Stimulated activated memory B cell treated with anti-CD40 and anti-IgM and Interleukin-4, amounts not matched to agents 10 μg/mL and 1 μg/mL and 100 μg/mL, for 72 hours (primary cell): ENCODE results near the gene NKAIN2.
"Not testable (repeated sequence)": the region's sequence is repeated elsewhere in the genome, so short reads cannot be mapped to it uniquely, and the experiment has no call there.

Source experiments
- ATAC-seq: fragments of 150-1000 bp; cut with Tn5 transposase; 2 replicates; pipeline ENCODE4 v1.10.0; 2021
- H3K27ac Mint-ChIP-seq: one replicate; pipeline ENCODE4 v1.8.0; 2022; ENCODE audit warnings: mild to moderate bottlenecking, mixed read lengths
- H3K27me3 Mint-ChIP-seq: one replicate; pipeline ENCODE4 v1.8.0; 2022; ENCODE audit warnings: mixed read lengths
- H3K36me3 Mint-ChIP-seq: one replicate; pipeline ENCODE4 v1.8.0; 2022; ENCODE audit warnings: mixed read lengths
- H3K4me1 Mint-ChIP-seq: one replicate; pipeline ENCODE4 v1.8.0; 2022; ENCODE audit warnings: mixed read lengths
- H3K4me3 Mint-ChIP-seq: one replicate; pipeline ENCODE4 v1.8.0; 2022; ENCODE audit warnings: mild to moderate bottlenecking, moderate library complexity, mixed read lengths
- H3K9me3 Mint-ChIP-seq: one replicate; pipeline ENCODE4 v1.8.0; 2022; ENCODE audit warnings: mixed read lengths

Gene NKAIN2

GRCh38 chr6:124561635-124562130 is 758.0 kb downstream of the NKAIN2 start:
- Mint-ChIP-seq H3K27me3 (no peaks in the 10 kb centered on the region), H3K4me3 (no peak overlapping the region), H3K27ac (no peak overlapping the region), H3K9me3 (peaks cover 3% of the 10 kb centered on the region), H3K4me1 (no peaks in the 10 kb centered on the region), H3K36me3 (no peaks in the 10 kb centered on the region)
- no peak for ATAC-seq

DNA sequence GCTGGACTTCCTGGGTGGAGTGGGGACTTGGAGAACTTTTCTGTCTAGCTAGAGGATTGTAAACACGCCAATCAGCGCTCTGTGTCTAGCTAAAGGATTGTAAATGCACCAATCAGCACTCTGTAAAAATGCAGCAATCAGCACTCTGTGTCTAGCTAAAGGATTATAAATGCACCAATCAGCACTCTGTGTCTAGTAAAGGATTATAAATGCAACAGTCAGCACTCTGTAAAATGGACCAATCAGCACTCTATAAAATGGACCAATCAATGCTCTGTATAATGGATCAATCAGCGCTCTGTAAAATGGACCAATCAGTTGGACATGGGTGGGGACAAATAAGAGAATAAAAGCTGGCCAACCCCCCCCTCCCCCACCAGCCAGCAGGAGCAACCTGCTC is 760.5 kb downstream of the NKAIN2 start:
- H3K36me3 Mint-ChIP-seq, ATAC-seq, H3K9me3 Mint-ChIP-seq, H3K4me3 Mint-ChIP-seq, H3K27ac Mint-ChIP-seq, H3K27me3 Mint-ChIP-seq, H3K4me1 Mint-ChIP-seq: not testable (repeated sequence)

DNA sequence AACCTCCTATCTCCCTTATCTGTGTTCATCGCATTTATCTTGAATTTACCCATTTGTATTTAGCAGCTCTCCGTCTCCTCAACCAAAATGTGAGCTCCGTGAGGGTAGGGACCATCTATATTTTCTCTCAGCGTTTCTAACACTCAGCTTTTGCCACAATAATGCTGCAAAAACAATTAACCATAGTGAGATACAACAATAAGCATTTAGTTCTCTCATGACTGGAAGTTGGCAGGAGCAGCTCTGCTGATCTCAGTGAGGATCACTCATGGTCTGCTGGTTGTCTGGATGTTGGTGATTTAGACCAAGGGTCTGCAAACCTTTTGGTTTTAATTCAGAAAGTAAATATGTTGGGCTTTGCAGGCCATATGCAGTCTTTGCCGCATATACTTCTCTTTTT is 763.7 kb downstream of the NKAIN2 start:
- ATAC-seq: no peak
- Mint-ChIP-seq H3K4me1 (no peaks in the 10 kb centered on the region), H3K36me3 (no peaks in the 10 kb centered on the region), H3K27me3 (no peaks in the 10 kb centered on the region), H3K4me3 (no peak overlapping the region), H3K27ac (no peak overlapping the region), H3K9me3 (peaks cover 16% of the 10 kb centered on the region)

GRCh38 chr6:124573953-124574352 is 770.3 kb downstream of the NKAIN2 start:
- no peaks in the 10 kb centered on the region for H3K4me1 Mint-ChIP-seq
- H3K9me3 Mint-ChIP-seq: peaks cover 16% of the 10 kb centered on the region
- no peak for ATAC-seq
- H3K27ac Mint-ChIP-seq: no peak overlapping the region
- H3K4me3 Mint-ChIP-seq: no peak overlapping the region
- H3K36me3 Mint-ChIP-seq: no peaks in the 10 kb centered on the region
- no peaks in the 10 kb centered on the region for H3K27me3 Mint-ChIP-seq

GRCh38 chr6:124577734-124578281 is 774.1 kb downstream of the NKAIN2 start:
- Mint-ChIP-seq H3K4me3 (no peak overlapping the region), H3K4me1 (no peaks in the 10 kb centered on the region), H3K9me3 (peaks cover 14% of the 10 kb centered on the region), H3K27ac (no peak overlapping the region), H3K36me3 (no peaks in the 10 kb centered on the region), H3K27me3 (no peaks in the 10 kb centered on the region)
- ATAC-seq: no peak

DNA sequence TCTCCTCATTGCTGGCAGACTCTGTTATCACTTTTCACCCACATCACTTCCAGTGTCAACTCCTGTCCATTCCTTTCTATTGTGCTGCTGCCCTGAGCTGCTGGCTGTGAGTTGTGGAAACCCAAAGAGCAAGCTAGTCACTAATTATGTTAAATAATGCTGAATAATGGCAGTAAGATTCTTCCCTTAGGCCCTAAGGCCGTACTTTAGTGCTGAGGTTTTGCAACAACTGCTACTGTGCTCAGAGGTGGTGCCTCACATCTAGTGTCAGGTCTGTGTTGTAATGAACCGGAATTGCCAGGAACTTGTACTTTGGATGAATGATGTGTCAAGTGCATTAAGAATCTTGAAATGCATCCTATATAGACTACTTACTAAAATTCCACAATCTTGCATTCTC is 786.3 kb downstream of the NKAIN2 start:
- Mint-ChIP-seq H3K9me3 (peaks cover 11% of the 10 kb centered on the region), H3K27ac (no peak overlapping the region), H3K36me3 (no peaks in the 10 kb centered on the region), H3K4me3 (no peak overlapping the region), H3K4me1 (no peaks in the 10 kb centered on the region), H3K27me3 (no peaks in the 10 kb centered on the region)
- ATAC-seq: no peak

DNA sequence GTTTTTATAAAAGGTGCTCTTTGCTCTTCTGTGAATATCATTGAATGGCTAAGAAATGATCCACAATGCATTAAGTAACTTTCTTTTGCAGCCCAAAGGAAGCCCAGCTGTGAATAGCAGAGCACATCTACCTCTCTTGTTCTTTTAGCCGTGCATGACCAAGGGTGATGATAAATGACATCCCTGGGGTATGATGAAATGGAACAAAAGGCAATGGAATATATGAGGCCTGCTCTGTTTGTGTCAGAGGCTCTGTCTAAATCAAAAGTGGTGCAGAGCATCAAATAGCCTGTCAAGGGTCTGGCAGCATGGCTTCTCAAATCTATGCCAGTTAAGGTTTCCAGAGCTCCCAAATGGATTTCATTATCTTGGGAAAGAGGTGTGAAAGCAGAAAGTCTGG is 796.0 kb downstream of the NKAIN2 start:
- Mint-ChIP-seq H3K9me3 (peaks cover under 1% of the 10 kb centered on the region), H3K36me3 (no peaks in the 10 kb centered on the region), H3K27me3 (no peaks in the 10 kb centered on the region), H3K27ac (no peak overlapping the region), H3K4me1 (no peaks in the 10 kb centered on the region), H3K4me3 (no peak overlapping the region)
- no peak for ATAC-seq

DNA sequence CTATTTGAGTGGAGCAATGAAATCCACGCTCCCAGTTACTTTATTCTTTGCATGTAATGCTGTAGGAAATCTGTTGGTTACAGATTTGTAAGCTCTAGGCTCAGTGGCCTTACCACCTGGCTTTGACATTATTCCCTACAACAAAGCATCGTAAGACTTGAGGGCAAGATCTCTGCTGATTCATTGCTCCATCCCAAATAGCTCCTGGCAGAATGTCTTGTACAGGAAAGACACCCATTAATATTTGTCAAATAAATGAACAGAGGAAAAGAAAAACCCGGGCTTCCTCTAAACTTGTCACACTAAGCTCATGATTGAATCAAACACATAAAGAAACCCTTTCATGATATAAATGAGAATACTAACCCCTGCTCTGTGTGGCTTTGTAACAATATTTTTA is 801.1 kb downstream of the NKAIN2 start:
- H3K27me3 Mint-ChIP-seq: no peaks in the 10 kb centered on the region
- no peak for ATAC-seq
- H3K27ac Mint-ChIP-seq: no peak overlapping the region
- H3K36me3 Mint-ChIP-seq: no peaks in the 10 kb centered on the region
- H3K4me1 Mint-ChIP-seq: no peaks in the 10 kb centered on the region
- no peaks in the 10 kb centered on the region for H3K9me3 Mint-ChIP-seq
- H3K4me3 Mint-ChIP-seq: no peak overlapping the region

GRCh38 chr6:124607119-124607627 is 803.5 kb downstream of the NKAIN2 start:
- ATAC-seq: no peak

DNA sequence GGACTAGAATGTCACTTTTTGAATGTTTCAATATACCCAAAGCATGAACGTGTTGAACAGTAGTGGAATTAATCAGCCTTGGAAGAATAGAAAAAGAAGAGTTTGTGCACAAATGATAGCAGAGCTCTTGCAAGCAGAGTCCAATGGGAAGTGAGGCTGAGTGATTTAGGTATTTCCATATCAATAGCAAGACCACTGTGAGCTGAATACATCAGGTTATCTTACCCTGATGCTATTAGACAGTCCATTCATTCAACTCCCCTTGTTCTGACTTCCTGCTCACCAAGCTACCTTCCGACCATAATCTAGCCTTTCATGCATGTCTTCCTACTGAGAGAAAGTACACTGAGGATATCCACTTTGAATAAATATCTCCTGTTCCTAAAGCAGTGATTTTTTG is 809.4 kb downstream of the NKAIN2 start:
- ATAC-seq: no peak
- H3K27ac Mint-ChIP-seq: no peak overlapping the region
- peaks cover 3% of the 10 kb centered on the region for H3K9me3 Mint-ChIP-seq
- H3K36me3 Mint-ChIP-seq: no peaks in the 10 kb centered on the region
- H3K4me1 Mint-ChIP-seq: no peaks in the 10 kb centered on the region
- H3K4me3 Mint-ChIP-seq: no peak overlapping the region
- no peaks in the 10 kb centered on the region for H3K27me3 Mint-ChIP-seq

More at GRCh38 chr6:124607119-124607627, 803.5 kb downstream of the NKAIN2 start:
- no peaks in the 10 kb centered on the region for H3K27me3 Mint-ChIP-seq
- no peaks in the 10 kb centered on the region for H3K4me1 Mint-ChIP-seq
- H3K36me3 Mint-ChIP-seq: no peaks in the 10 kb centered on the region
- H3K4me3 Mint-ChIP-seq: no peak overlapping the region
- H3K9me3 Mint-ChIP-seq: no peaks in the 10 kb centered on the region
- H3K27ac Mint-ChIP-seq: no peak overlapping the region

DNA sequence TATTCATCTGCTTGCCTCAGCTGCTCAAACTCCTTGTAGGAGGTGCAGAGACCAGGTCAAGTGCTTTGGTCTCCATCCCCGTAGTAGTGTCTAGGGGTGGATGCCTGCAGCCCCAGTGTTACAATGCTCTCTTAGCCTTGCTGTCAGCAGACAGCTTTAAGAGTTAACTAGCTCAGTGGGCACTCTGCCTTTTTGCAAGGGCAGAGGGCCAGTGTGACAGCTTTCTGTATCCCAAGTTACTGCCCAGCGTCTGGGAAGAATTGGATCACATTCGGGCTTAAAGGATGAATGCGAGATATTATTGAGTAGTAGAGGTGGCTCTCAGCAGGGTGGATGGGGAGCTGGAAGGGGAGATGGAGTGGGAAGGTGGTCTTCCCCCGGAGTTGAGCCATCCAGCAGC is 818.7 kb downstream of the NKAIN2 start:
- H3K9me3 Mint-ChIP-seq: no peaks in the 10 kb centered on the region
- no peak for ATAC-seq
- H3K27ac Mint-ChIP-seq: no peak overlapping the region
- H3K27me3 Mint-ChIP-seq: no peaks in the 10 kb centered on the region
- H3K36me3 Mint-ChIP-seq: no peaks in the 10 kb centered on the region
- no peak overlapping the region for H3K4me3 Mint-ChIP-seq
- no peaks in the 10 kb centered on the region for H3K4me1 Mint-ChIP-seq

DNA sequence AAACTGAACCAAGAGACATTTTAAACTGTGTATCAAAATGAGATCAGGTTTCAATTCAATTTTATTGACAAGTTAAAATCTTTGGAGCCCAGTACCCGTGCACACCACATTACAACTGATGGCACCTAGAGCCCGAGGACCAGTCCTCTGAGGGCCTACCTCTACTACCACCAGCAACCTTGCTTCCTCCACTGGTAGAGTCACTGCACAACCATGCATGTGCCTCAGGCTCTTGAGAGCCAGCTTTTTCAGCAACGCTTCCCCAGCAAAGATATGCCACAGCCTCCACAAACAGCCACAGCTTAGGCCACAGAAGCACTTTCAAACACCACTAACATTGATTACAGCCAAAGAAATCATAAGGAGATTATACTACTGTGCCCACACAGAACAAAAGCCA is 830.0 kb downstream of the NKAIN2 start:
- Mint-ChIP-seq H3K4me3 (no peak overlapping the region), H3K27me3 (no peaks in the 10 kb centered on the region), H3K9me3 (peaks cover 11% of the 10 kb centered on the region), H3K27ac (no peak overlapping the region), H3K36me3 (no peaks in the 10 kb centered on the region), H3K4me1 (no peaks in the 10 kb centered on the region)
- ATAC-seq: no peak

DNA sequence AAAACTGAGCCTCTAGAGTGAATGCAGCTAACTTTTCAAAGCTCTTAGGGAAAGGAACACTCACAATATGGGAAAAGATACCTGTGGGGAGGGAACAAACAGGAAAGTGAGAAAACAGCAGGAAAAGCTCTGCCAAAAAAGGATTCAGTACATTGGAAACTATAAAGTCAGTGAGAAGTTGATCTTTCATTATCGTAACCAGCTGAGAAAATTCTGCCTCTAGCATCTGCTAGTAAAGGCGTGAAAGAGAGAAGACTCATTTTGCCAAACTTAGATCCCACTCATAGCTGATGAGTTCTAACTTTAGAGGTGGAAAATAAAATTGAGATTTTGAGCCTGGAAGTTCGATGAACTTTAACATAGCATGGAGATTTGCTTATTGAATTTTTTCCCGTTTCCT is 836.8 kb downstream of the NKAIN2 start:
- Mint-ChIP-seq H3K4me1 (no peaks in the 10 kb centered on the region), H3K27me3 (no peaks in the 10 kb centered on the region), H3K27ac (no peak overlapping the region), H3K9me3 (peaks cover 6% of the 10 kb centered on the region), H3K36me3 (no peaks in the 10 kb centered on the region), H3K4me3 (no peak overlapping the region)
- no peak for ATAC-seq

DNA sequence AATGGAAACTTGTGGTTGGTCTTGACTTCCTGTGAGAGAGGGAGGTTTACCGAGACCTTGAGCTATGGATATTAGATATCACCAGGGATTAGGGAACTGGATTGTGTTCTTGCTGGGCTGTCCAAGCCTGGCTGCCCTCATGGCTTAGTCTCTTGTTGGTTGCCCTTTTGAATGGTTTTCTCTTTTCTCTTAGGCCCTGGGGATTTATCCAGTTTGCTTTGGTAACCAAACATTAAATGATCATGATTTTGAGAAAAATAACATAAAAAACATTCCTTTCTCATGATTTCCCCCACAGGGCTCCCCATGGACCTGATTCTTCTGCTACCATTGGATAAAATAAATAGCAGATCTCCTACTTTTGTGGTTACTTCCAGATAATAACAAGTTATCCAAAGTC is 852.2 kb downstream of the NKAIN2 start:
- Mint-ChIP-seq H3K4me1 (no peaks in the 10 kb centered on the region), H3K27me3 (no peaks in the 10 kb centered on the region), H3K9me3 (peaks cover 9% of the 10 kb centered on the region), H3K36me3 (no peaks in the 10 kb centered on the region), H3K4me3 (no peak overlapping the region), H3K27ac (no peak overlapping the region)
- no peak for ATAC-seq

DNA sequence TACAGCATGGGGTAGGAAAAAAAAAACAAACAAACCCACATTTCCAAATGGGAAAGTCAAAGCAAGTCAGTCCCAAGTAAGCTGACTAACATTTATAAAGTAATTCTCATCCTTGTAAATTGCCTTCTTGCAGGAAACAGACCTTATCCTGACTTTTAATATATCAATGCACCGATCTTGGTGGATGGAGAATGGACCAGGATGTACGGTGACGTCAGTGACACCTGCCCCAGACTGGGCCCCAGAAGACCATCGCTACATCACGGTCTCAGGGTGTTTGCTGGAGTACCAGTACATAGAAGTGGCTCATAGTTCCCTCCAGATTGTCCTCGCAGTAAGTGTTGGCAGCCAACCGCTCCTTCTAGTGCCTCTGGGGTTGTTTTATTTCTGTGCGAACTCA is 854.4 kb downstream of the NKAIN2 start:
- H3K36me3 Mint-ChIP-seq: no peaks in the 10 kb centered on the region
- H3K9me3 Mint-ChIP-seq: peaks cover 4% of the 10 kb centered on the region
- no peaks in the 10 kb centered on the region for H3K27me3 Mint-ChIP-seq
- ATAC-seq: no peak
- no peak overlapping the region for H3K27ac Mint-ChIP-seq
- no peak overlapping the region for H3K4me3 Mint-ChIP-seq
- no peaks in the 10 kb centered on the region for H3K4me1 Mint-ChIP-seq

DNA sequence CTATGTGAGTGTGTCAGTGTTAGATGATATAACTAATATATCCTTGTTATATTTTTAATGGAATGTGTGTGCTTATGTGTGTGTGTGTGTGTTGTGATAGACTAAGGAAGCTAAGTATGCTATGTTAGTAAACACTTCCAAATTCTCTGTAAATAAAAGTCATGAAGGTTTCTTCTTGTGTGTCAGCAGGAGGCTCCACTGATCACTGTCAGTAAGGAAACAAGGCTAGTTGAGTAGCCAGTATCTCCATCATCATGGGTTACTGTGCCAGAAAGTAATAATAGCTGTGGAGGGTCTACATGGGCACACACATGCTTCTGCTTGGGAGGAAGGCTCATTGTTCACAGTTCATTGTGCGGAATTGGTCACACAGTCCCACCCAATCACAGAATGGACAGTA is 855.8 kb downstream of the NKAIN2 start:
- Mint-ChIP-seq H3K27ac (no peak overlapping the region), H3K9me3 (peaks cover 3% of the 10 kb centered on the region), H3K4me1 (no peaks in the 10 kb centered on the region), H3K27me3 (no peaks in the 10 kb centered on the region), H3K36me3 (no peaks in the 10 kb centered on the region), H3K4me3 (no peak overlapping the region)
- ATAC-seq: no peak

GRCh38 chr6:124660185-124660584 is 856.5 kb downstream of the NKAIN2 start:
- H3K4me3 Mint-ChIP-seq: no peak overlapping the region
- peaks cover 3% of the 10 kb centered on the region for H3K9me3 Mint-ChIP-seq
- ATAC-seq: no peak
- H3K27ac Mint-ChIP-seq: no peak overlapping the region
- H3K36me3 Mint-ChIP-seq: no peaks in the 10 kb centered on the region
- H3K27me3 Mint-ChIP-seq: no peaks in the 10 kb centered on the region
- H3K4me1 Mint-ChIP-seq: no peaks in the 10 kb centered on the region
